ENCODE data around the gene ZNFX1.

DNA sequence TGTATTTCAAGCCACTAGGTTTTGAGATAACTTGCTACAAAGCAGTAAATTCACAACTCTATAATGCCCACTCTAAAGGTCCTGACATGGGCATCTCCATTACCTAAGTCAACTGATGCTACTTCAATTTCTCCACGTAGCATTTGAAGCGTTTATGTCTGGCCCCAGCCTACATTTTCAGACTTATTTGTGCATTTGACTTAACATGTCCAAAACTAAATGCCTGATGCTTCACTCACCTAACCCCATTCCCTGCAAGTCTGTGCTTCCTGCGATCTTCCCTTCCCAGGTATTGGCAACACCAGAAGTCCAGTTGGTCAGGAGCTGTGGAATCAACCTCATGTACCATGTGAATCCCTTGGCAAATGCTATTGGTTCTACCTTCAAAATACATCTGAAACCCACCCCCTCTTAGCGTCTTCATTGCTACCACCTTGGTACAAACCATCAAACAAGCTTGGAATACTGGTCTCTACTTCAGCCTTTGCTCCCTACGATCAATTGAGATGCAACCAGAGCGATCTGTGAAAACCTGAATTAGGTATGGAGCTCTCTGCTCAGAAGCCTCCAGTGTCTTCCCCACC is 12.8 kb upstream of the ZNFX1 start:
- TF ChIP-seq, protein P1, sequence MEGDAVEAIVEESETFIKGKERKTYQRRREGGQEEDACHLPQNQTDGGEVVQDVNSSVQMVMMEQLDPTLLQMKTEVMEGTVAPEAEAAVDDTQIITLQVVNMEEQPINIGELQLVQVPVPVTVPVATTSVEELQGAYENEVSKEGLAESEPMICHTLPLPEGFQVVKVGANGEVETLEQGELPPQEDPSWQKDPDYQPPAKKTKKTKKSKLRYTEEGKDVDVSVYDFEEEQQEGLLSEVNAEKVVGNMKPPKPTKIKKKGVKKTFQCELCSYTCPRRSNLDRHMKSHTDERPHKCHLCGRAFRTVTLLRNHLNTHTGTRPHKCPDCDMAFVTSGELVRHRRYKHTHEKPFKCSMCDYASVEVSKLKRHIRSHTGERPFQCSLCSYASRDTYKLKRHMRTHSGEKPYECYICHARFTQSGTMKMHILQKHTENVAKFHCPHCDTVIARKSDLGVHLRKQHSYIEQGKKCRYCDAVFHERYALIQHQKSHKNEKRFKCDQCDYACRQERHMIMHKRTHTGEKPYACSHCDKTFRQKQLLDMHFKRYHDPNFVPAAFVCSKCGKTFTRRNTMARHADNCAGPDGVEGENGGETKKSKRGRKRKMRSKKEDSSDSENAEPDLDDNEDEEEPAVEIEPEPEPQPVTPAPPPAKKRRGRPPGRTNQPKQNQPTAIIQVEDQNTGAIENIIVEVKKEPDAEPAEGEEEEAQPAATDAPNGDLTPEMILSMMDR (conservative IDR thresholded peaks at IDR 0.05 in 1 of 2, IDR thresholded peaks at IDR 0.05 in 1 of 2; ENCODE audit: low read depth in 1 of 2, low read length in 2 of 2) = no peak
- no peak for TF ChIP-seq EZH2 (IDR thresholded peaks at IDR 0.05; ENCODE audit: low read length, missing control alignments)
